Stomach (tissue), 4 donors: Measurements from ENCODE around the gene MAP3K7CL.

ENCODE experiments used
- POLR2A ChIP-seq, 4 donors: fragments of 450-650 bp; IDR thresholded peaks; one replicate each; pipeline ENCODE4 v1.6.1; 2016; ENCODE audit warnings: antibody characterized with exemption in 4 of 4, control low read depth in 2 of 4, mild to moderate bottlenecking in 1 of 4, moderate library complexity in 1 of 4
- POLR2AphosphoS5 ChIP-seq, 3 donors: sonication (generic); formaldehyde crosslinking; IDR thresholded peaks; one replicate each; pipeline ENCODE4 v1.6.1; 2016; ENCODE audit warnings: antibody characterized with exemption in 3 of 3
- TF ChIP-seq, protein P1 (sequence below), 7 experiments: fragments of 450-650 bp in 4 of 7; fragments of 200-600 bp in 3 of 7; sonication (generic) in 3 of 7; IDR thresholded peaks; one replicate each; pipeline ENCODE4 v1.5.1; 2016 to 2019; ENCODE audit warnings: antibody characterized with exemption in 7 of 7, control low read depth in 2 of 7, mild to moderate bottlenecking in 1 of 7

GRCh38 chr21:29207201-29207600, 76.8 kb downstream of the MAP3K7CL start:
- TF ChIP-seq, protein P1, sequence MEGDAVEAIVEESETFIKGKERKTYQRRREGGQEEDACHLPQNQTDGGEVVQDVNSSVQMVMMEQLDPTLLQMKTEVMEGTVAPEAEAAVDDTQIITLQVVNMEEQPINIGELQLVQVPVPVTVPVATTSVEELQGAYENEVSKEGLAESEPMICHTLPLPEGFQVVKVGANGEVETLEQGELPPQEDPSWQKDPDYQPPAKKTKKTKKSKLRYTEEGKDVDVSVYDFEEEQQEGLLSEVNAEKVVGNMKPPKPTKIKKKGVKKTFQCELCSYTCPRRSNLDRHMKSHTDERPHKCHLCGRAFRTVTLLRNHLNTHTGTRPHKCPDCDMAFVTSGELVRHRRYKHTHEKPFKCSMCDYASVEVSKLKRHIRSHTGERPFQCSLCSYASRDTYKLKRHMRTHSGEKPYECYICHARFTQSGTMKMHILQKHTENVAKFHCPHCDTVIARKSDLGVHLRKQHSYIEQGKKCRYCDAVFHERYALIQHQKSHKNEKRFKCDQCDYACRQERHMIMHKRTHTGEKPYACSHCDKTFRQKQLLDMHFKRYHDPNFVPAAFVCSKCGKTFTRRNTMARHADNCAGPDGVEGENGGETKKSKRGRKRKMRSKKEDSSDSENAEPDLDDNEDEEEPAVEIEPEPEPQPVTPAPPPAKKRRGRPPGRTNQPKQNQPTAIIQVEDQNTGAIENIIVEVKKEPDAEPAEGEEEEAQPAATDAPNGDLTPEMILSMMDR (IDR thresholded peaks at IDR 0.05) = no peak
- TF ChIP-seq POLR2A (IDR thresholded peaks at IDR 0.05) (no peak), POLR2AphosphoS5 (IDR thresholded peaks at IDR 0.05) (no peak)
